Sigmoid colon (tissue), 7 donors: ENCODE data around the gene HDLBP. TPM values are rescaled to one million over a fixed set of nuclear protein-coding genes. Genes with fewer than 3 reads are reported as not detected.

Experiments
- DNase-seq: peaks from one replicate; pipeline ENCODE4 v3.0.0-alpha.2; 2019
- H3K27ac ChIP-seq, 4 donors: fragments of 200-600 bp; sonication (generic); one replicate each; pipeline ENCODE4 v1.5.1; 2016 to 2019; ENCODE audit warnings: mild to moderate bottlenecking in 1 of 4
- H3K27me3 ChIP-seq, 3 donors: fragments of 200-600 bp; sonication (generic); one replicate each; pipeline ENCODE4 v1.5.1; 2019; ENCODE audit warnings: mild to moderate bottlenecking in 1 of 3
- H3K36me3 ChIP-seq, 4 donors: fragments of 200-600 bp; sonication (generic); one replicate each; pipeline ENCODE4 v1.5.1; 2016 to 2019
- H3K4me1 ChIP-seq, 4 donors: fragments of 200-600 bp; sonication (generic); one replicate each; pipeline ENCODE4 v1.5.1; 2017 to 2019
- H3K4me3 ChIP-seq, 4 donors: fragments of 200-600 bp; sonication (generic); one replicate each; pipeline ENCODE4 v1.5.1; 2017 to 2019; ENCODE audit warnings: mild to moderate bottlenecking in 2 of 4, moderate library complexity in 1 of 4
- H3K9me3 ChIP-seq, 4 donors: fragments of 200-600 bp in 3 of 4; sonication (generic) in 3 of 4; one replicate each; pipeline versions ENCODE4 v1.5.1 to v1.6.1; 2013 to 2019
- CTCF ChIP-seq, 4 experiments: fragments of 450-650 bp in 3 of 4; fragments of 200-600 bp in 1 of 4; IDR thresholded peaks; one replicate each; pipeline ENCODE4 v1.5.1; 2016 to 2019; ENCODE audit warnings: antibody characterized with exemption in 4 of 4, mild to moderate bottlenecking in 3 of 4, moderate library complexity in 2 of 4
- EP300 ChIP-seq, 4 donors: sonication (generic); formaldehyde crosslinking; IDR thresholded peaks; one replicate each; pipeline ENCODE4 v1.6.1; 2017; ENCODE audit warnings: antibody characterized with exemption in 4 of 4
- POLR2A ChIP-seq, 2 donors: fragments of 450-650 bp; IDR thresholded peaks; one replicate each; pipeline ENCODE4 v1.6.1; 2016; ENCODE audit warnings: antibody characterized with exemption in 2 of 2, mild to moderate bottlenecking in 2 of 2, moderate library complexity in 2 of 2
- POLR2AphosphoS5 ChIP-seq, 4 donors: sonication (generic); formaldehyde crosslinking; IDR thresholded peaks; one replicate each; pipeline ENCODE4 v1.6.1; 2017; ENCODE audit warnings: antibody characterized with exemption in 4 of 4
- WGBS, 2 donors: extraction: QIAGEN DNeasy Blood & Tissue Kit; methylation state at CpG; one replicate each; pipeline ENCODE4 v1.1.7; 2013; 5-methylcytosine and 5-hydroxymethylcytosine counted together
- intact Hi-C: fragments of 100-400 bp; cut with DNase I; formaldehyde crosslinking; loops from one replicate; pipeline ENCODE4 v1.15.1; 2023
- polyA plus RNA-seq, 3 donors: library from polyadenylated mRNA; stranded (reverse); fragments of 200-250 nt; gene quantifications; one replicate each; pipeline ENCODE4 v1.2.3, GENCODE V29; 2013
- total RNA-seq, 4 donors: library from RNA; depleted of rRNA; stranded (reverse); fragments of >200 nt; gene quantifications; one replicate each; pipeline ENCODE4 v1.1.0, GENCODE V29; 2016
- donor health status: healthy with polysubstance abuse.
- donor health status: Bipolar disorder and iron deficiency.
- donor health status: healthy.

HDLBP gene
- total and polyA plus RNA-seq, 7 donors: 115 to 281 (median 201) TPM

GRCh38 chr2:241190291-241190981 lies 125.0 kb downstream of the HDLBP start:
- H3K4me3 ChIP-seq: no peak overlapping the region
- no peaks in the 10 kb centered on the region for H3K27me3 ChIP-seq
- H3K4me1 ChIP-seq: no peaks in the 10 kb centered on the region
- H3K27ac ChIP-seq: no peak overlapping the region
- TF ChIP-seq POLR2AphosphoS5 (IDR thresholded peaks at IDR 0.05) (no peak), CTCF (IDR thresholded peaks at IDR 0.05) (no peak), EP300 (IDR thresholded peaks at IDR 0.05) (no peak), POLR2A (IDR thresholded peaks at IDR 0.05) (no peak)
- 71 to 89% methylated on average over 19 of the region's 19 CpGs for WGBS, 2 donors
- intact Hi-C loops: no loop called here
- no peaks in the 10 kb centered on the region for H3K36me3 ChIP-seq
- no peaks in the 10 kb centered on the region for H3K9me3 ChIP-seq
- DNase-seq: no peak

DNA sequence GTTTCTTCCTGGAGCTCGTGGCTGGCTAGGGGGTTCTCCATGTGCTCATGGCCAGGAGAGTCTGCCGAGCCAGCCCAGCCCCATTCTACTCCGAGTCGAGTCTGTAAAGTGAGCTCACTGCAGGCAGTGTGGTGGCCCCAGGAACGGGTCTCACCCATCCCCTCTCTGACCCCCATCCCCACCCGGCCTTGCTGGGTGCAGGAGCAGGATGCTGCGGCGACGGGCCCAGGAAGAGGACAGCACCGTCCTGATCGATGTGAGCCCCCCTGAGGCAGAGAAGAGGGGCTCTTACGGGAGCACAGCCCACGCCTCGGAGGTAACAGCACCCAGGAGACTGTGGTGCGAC lies 125.6 kb downstream of the HDLBP start:
- TF ChIP-seq POLR2A (IDR thresholded peaks at IDR 0.05): no peak
- TF ChIP-seq POLR2AphosphoS5 (IDR thresholded peaks at IDR 0.05): no peak
- DNase-seq: no peak
- 83 to 89% methylated on average over 15 of the region's 15 CpGs for WGBS, 2 donors

GRCh38 chr2:241189093-241189855 lies 126.2 kb downstream of the HDLBP start:
- intact Hi-C loops: no loop called here
- TF ChIP-seq CTCF (IDR thresholded peaks at IDR 0.05) (no peak), POLR2A (IDR thresholded peaks at IDR 0.05) (no peak), POLR2AphosphoS5 (IDR thresholded peaks at IDR 0.05) (no peak), EP300 (IDR thresholded peaks at IDR 0.05) (no peak)
- Histone ChIP-seq H3K27ac (no peak overlapping the region), H3K4me1 (no peaks in the 10 kb centered on the region), H3K36me3 (no peaks in the 10 kb centered on the region), H3K9me3 (no peaks in the 10 kb centered on the region), H3K4me3 (no peak overlapping the region), H3K27me3 (no peaks in the 10 kb centered on the region)
- no peak for DNase-seq
- WGBS, 2 donors: 88 to 91% methylated on average over 32 of the region's 32 CpGs

More for the DNA sequence above, 125.6 kb downstream of the HDLBP start:
- Histone ChIP-seq H3K36me3 (no peaks in the 10 kb centered on the region), H3K4me1 (no peaks in the 10 kb centered on the region), H3K27ac (no peak overlapping the region), H3K9me3 (no peaks in the 10 kb centered on the region), H3K4me3 (no peak overlapping the region), H3K27me3 (no peaks in the 10 kb centered on the region)
- intact Hi-C loops: no loop called here

DNA sequence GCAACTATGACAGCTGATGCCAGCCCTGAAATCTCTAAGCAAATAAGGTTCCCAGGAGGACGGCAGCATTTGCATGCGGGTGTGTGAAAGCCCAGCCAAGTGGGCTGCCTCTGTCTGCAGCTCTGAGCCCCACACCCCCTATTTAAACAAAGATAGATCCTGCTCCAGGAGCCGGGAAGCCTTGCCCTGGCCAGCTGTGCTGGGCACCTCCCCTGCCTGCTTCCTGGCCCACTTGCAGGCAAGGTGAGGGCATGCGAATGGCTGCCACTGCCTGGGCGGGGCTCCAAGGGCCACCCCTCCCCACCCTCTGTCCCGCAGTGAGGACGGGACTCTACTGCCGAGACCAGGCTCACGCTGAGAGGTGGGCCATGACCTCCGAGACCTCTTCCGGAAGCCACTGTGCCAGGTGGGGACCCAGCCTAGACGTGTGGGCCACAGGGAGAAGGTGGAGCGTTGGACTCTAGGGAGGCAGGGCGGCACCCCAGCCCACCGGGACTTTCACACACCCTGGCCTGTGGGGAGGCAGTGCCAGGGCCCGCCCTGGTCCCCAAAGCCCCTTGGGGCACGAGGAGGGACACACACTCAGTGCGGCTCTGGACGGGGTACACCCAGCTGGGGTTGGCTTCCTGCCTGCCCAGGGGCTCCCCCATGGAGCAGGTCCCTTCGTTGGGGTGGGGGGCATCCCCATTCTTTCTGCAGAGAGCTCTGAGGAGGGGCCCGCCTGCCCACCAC lies 126.9 kb downstream of the HDLBP start, which contains the start of gene ANO7:
ANO7 (plus strand) TSS at position 317 of the 732 bp plus-strand sequence. CDS start 1,387 bp downstream, outside the sequence.
- DNase-seq: no peak
- Histone ChIP-seq H3K4me3 (no peak within 1 kb of the TSS), H3K27me3 (no peaks in the 10 kb centered on the region), H3K9me3 (no peaks in the 10 kb centered on the region), H3K36me3 (peaks cover 0 to 3% (median 0%) of the 10 kb centered on the region in 4 donors), H3K27ac (no peak within 1 kb of the TSS), H3K4me1 (no peaks in the 10 kb centered on the region)
- WGBS, 2 donors: 34 to 71% methylated on average over 21 of the region's 21 CpGs
- TF ChIP-seq POLR2AphosphoS5 (IDR thresholded peaks at IDR 0.05) (no peak), CTCF (IDR thresholded peaks at IDR 0.05) (no peak), POLR2A (IDR thresholded peaks at IDR 0.05) (no peak), EP300 (IDR thresholded peaks at IDR 0.05) (no peak)
- intact Hi-C loops: no loop called here

GRCh38 chr2:241187918-241188234 lies 127.6 kb downstream of the HDLBP start:
- Histone ChIP-seq H3K27ac (no peak overlapping the region), H3K36me3 (peaks cover 0 to 10% (median 0%) of the 10 kb centered on the region in 4 donors), H3K27me3 (no peaks in the 10 kb centered on the region), H3K9me3 (no peaks in the 10 kb centered on the region), H3K4me3 (no peak overlapping the region), H3K4me1 (no peaks in the 10 kb centered on the region)
- 57 to 67% methylated on average over 4 of the region's 4 CpGs for WGBS, 2 donors
- intact Hi-C loops: no loop called here
- no peak for DNase-seq
- TF ChIP-seq EP300 (IDR thresholded peaks at IDR 0.05): no peak
- no peak for TF ChIP-seq CTCF (IDR thresholded peaks at IDR 0.05)
- TF ChIP-seq POLR2AphosphoS5 (IDR thresholded peaks at IDR 0.05): no peak
- TF ChIP-seq POLR2A (IDR thresholded peaks at IDR 0.05): no peak
